MG63 (cell line): ENCODE results near the gene AURKB. TPM values are rescaled to one million over a fixed set of nuclear protein-coding genes. Genes with fewer than 3 reads are reported as not detected.
"Not testable (repeated sequence)": the region's sequence is repeated elsewhere in the genome, so short reads cannot be mapped to it uniquely, and the experiment has no call there.

Experiments used
- DNase-seq: peaks from one replicate; pipeline ENCODE4 v3.0.0-alpha.2; 2020
- H3K27me3 ChIP-seq: fragments of 250-450 bp; sonication (Bioruptor Pico); 2 replicates; pipeline ENCODE4 v1.5.1; 2020; ENCODE audit warnings: mild to moderate bottlenecking, moderate library complexity
- H3K36me3 ChIP-seq: fragments of 250-450 bp; sonication (Bioruptor Pico); 2 replicates; pipeline ENCODE4 v1.5.1; 2020; ENCODE audit warnings: mild to moderate bottlenecking, moderate library complexity
- H3K4me3 ChIP-seq: fragments of 250-450 bp; sonication (Bioruptor Pico); 2 replicates; pipeline ENCODE4 v1.5.1; 2020; ENCODE audit warnings: mild to moderate bottlenecking, moderate library complexity
- H3K9me3 ChIP-seq: fragments of 250-450 bp; sonication (Bioruptor Pico); 2 replicates; pipeline ENCODE4 v1.5.1; 2020; ENCODE audit warnings: mild to moderate bottlenecking, moderate library complexity
- total RNA-seq: library from RNA; depleted of rRNA; stranded (reverse); fragments of >200 nt; shearing (Covaris generic); gene quantifications from 2 replicates; pipeline ENCODE4 v1.2.3, GENCODE V29; 2014; ENCODE audit warnings: low replicate concordance

AURKB gene
- total RNA-seq, 1 experiment from 2014 or later, result 119 TPM

- Histone ChIP-seq H3K4me3 (no peak overlapping the region), H3K27me3 (no peaks in the 10 kb centered on the region), H3K36me3 (peaks cover 52% of the 10 kb centered on the region), H3K9me3 (no peaks in the 10 kb centered on the region)
- no peak for DNase-seq
These were observed 21.3 kb upstream of the AURKB start for GRCh38 chr17:8231701-8232100.

- H3K27me3 ChIP-seq, result no peaks in the 10 kb centered on the region
- peak overlapping the region; percentile 50 for H3K4me3 ChIP-seq
- H3K9me3 ChIP-seq, result no peaks in the 10 kb centered on the region
- no peak for DNase-seq
- peaks cover 25% of the 10 kb centered on the region for H3K36me3 ChIP-seq
These were observed 16.8 kb upstream of the AURKB start for GRCh38 chr17:8227238-8227581.

- peak; percentile 86 for DNase-seq
- H3K27me3 ChIP-seq, result no peaks in the 10 kb centered on the region
- H3K36me3 ChIP-seq, result peaks cover 25% of the 10 kb centered on the region
- peak overlapping the region; percentile 50 for H3K4me3 ChIP-seq
- H3K9me3 ChIP-seq, result no peaks in the 10 kb centered on the region
These were observed 16.3 kb upstream of the AURKB start for GRCh38 chr17:8226536-8227237.

- Histone ChIP-seq H3K27me3 (no peaks in the 10 kb centered on the region), H3K9me3 (no peaks in the 10 kb centered on the region), H3K4me3 (peak overlapping the region; percentile 50), H3K36me3 (peaks cover 21% of the 10 kb centered on the region)
- DNase-seq, result peak; percentile 69
These were observed 15.6 kb upstream of the AURKB start for GRCh38 chr17:8225813-8226535.

- Histone ChIP-seq H3K4me3 (no peak overlapping the region), H3K9me3 (no peaks in the 10 kb centered on the region), H3K36me3 (peaks cover 19% of the 10 kb centered on the region), H3K27me3 (no peaks in the 10 kb centered on the region)
- DNase-seq, result no peak
These were observed 14.8 kb upstream of the AURKB start for GRCh38 chr17:8224891-8225812.

- Histone ChIP-seq H3K9me3 (no peaks in the 10 kb centered on the region), H3K36me3 (peaks cover 7% of the 10 kb centered on the region; the same call in 1 of the 2 replicates), H3K27me3 (no peaks in the 10 kb centered on the region), H3K4me3 (peak overlapping the region; percentile 81)
- DNase-seq, result peak; percentile 76
These were observed 13.2 kb upstream of the AURKB start for GRCh38 chr17:8223356-8224126.

- Histone ChIP-seq H3K9me3 (no peaks in the 10 kb centered on the region), H3K36me3 (peaks cover 4% of the 10 kb centered on the region; the same call in 1 of the 2 replicates), H3K27me3 (no peaks in the 10 kb centered on the region), H3K4me3 (peak overlapping the region; percentile 81)
- peak; percentile 97 for DNase-seq
These were observed 12.4 kb upstream of the AURKB start for GRCh38 chr17:8222630-8223355.

- DNase-seq, result no peak
- no peaks in the 10 kb centered on the region for H3K27me3 ChIP-seq
- peak overlapping the region; percentile 81 for H3K4me3 ChIP-seq
- no peaks in the 10 kb centered on the region for H3K36me3 ChIP-seq
- no peaks in the 10 kb centered on the region for H3K9me3 ChIP-seq
These were observed 11.9 kb upstream of the AURKB start for GRCh38 chr17:8222380-8222629.

- H3K36me3 ChIP-seq, result no peaks in the 10 kb centered on the region
- H3K27me3 ChIP-seq, result no peaks in the 10 kb centered on the region
- DNase-seq, result peak; percentile 78
- no peaks in the 10 kb centered on the region for H3K9me3 ChIP-seq
- peak overlapping the region; percentile 81 for H3K4me3 ChIP-seq
These were observed 11.4 kb upstream of the AURKB start for GRCh38 chr17:8221663-8222379.

GRCh38 chr17:8220783-8221662, 10.6 kb upstream of the AURKB start:
- Histone ChIP-seq H3K9me3 (no peaks in the 10 kb centered on the region), H3K27me3 (no peaks in the 10 kb centered on the region), H3K4me3 (peak overlapping the region; percentile 81), H3K36me3 (no peaks in the 10 kb centered on the region)
- DNase-seq, result peak; percentile 83

- H3K36me3 ChIP-seq, result peaks cover 11% of the 10 kb centered on the region
- H3K9me3 ChIP-seq, DNase-seq, H3K4me3 ChIP-seq, H3K27me3 ChIP-seq: not testable (repeated sequence)
These were observed 3.6 kb upstream of the AURKB start for GRCh38 chr17:8214000-8214399.

GRCh38 chr17:8212312-8213180, 2.2 kb upstream of the AURKB start:
- Histone ChIP-seq H3K4me3 (no peak overlapping the region), H3K36me3 (peaks cover 23% of the 10 kb centered on the region)

GRCh38 chr17:8210761-8211458, 535 bp upstream of the AURKB start:
- DNase-seq, result peak; percentile 53
- peak overlapping the region; percentile 80 for H3K4me3 ChIP-seq
- H3K9me3 ChIP-seq, result no peaks in the 10 kb centered on the region
- H3K36me3 ChIP-seq, result peaks cover 39% of the 10 kb centered on the region
- no peaks in the 10 kb centered on the region for H3K27me3 ChIP-seq

More at GRCh38 chr17:8212312-8213180, 2.2 kb upstream of the AURKB start:
- H3K9me3 ChIP-seq, result no peaks in the 10 kb centered on the region
- no peak for DNase-seq
- H3K27me3 ChIP-seq, result no peaks in the 10 kb centered on the region
